HEK293 (cell line): Measurements from ENCODE around the gene MTX1.
A peak's percentile ranks its signal among the peaks of the same experiment; 100 is the strongest.

ENCODE experiments used
- GLI4 ChIP-seq: fragments of 450-650 bp; formaldehyde crosslinking; IDR thresholded peaks from 2 replicates; pipeline ENCODE4 v1.5.1; 2016; ENCODE audit warnings: missing biosample characterization, missing genetic modification characterization
- IKZF3 ChIP-seq: fragments of 450-650 bp; IDR thresholded peaks from 2 replicates; pipeline ENCODE4 v1.5.0; 2018; ENCODE audit warnings: missing biosample characterization, mild to moderate bottlenecking, missing genetic modification characterization, moderate library complexity
- KLF1 ChIP-seq: fragments of 450-650 bp; formaldehyde crosslinking; IDR thresholded peaks from 2 replicates; pipeline ENCODE4 v1.5.1; 2016; ENCODE audit warnings: missing biosample characterization, missing genetic modification characterization
- ZFP69B ChIP-seq: fragments of 450-650 bp; formaldehyde crosslinking; IDR thresholded peaks from 2 replicates; pipeline ENCODE4 v1.5.1; 2016; ENCODE audit warnings: missing biosample characterization, missing genetic modification characterization
- ZNF10 ChIP-seq: fragments of 450-650 bp; formaldehyde crosslinking; IDR thresholded peaks from 2 replicates; pipeline ENCODE4 v1.5.1; 2017; ENCODE audit warnings: missing biosample characterization, missing genetic modification characterization
- ZNF121 ChIP-seq: fragments of 450-650 bp; formaldehyde crosslinking; IDR thresholded peaks from 2 replicates; pipeline ENCODE4 v1.5.1; 2016; ENCODE audit warnings: missing biosample characterization, missing genetic modification characterization
- ZNF155 ChIP-seq: fragments of 450-650 bp; formaldehyde crosslinking; IDR thresholded peaks from 2 replicates; pipeline ENCODE4 v1.5.1; 2016; ENCODE audit warnings: missing biosample characterization, missing genetic modification characterization
- ZNF157 ChIP-seq: fragments of 450-650 bp; formaldehyde crosslinking; IDR thresholded peaks from 2 replicates; pipeline ENCODE4 v1.5.1; 2016; ENCODE audit warnings: missing biosample characterization, missing genetic modification characterization
- ZNF175 ChIP-seq: fragments of 450-650 bp; formaldehyde crosslinking; IDR thresholded peaks from 2 replicates; pipeline ENCODE4 v1.5.1; 2016; ENCODE audit warnings: missing biosample characterization, missing genetic modification characterization
- ZNF248 ChIP-seq: fragments of 450-650 bp; formaldehyde crosslinking; IDR thresholded peaks from 2 replicates; pipeline ENCODE4 v1.5.1; 2017; ENCODE audit warnings: missing biosample characterization, missing genetic modification characterization
- ZNF302 ChIP-seq: fragments of 450-650 bp; formaldehyde crosslinking; IDR thresholded peaks from 2 replicates; pipeline ENCODE4 v1.5.1; 2016; ENCODE audit warnings: missing biosample characterization, missing genetic modification characterization, low read depth
- ZNF624 ChIP-seq: fragments of 450-650 bp; formaldehyde crosslinking; IDR thresholded peaks from 2 replicates; pipeline ENCODE4 v1.5.1; 2017; ENCODE audit warnings: missing biosample characterization, missing genetic modification characterization
- ZNF747 ChIP-seq: fragments of 450-650 bp; formaldehyde crosslinking; IDR thresholded peaks from 2 replicates; pipeline ENCODE4 v1.5.1; 2016; ENCODE audit warnings: missing biosample characterization, missing genetic modification characterization
- TF ChIP-seq, protein P1 (sequence below): fragments of 450-650 bp; formaldehyde crosslinking; IDR thresholded peaks from 2 replicates; pipeline ENCODE4 v1.5.1; 2016; ENCODE audit warnings: missing biosample characterization, missing genetic modification characterization
- TF ChIP-seq, protein P2 (sequence below): fragments of 450-650 bp; formaldehyde crosslinking; IDR thresholded peaks from 2 replicates; pipeline ENCODE4 v1.5.1; 2017; ENCODE audit warnings: missing biosample characterization, missing genetic modification characterization
- TF ChIP-seq, protein P3 (sequence below): fragments of 450-650 bp; formaldehyde crosslinking; conservative IDR thresholded peaks from 2 replicates; pipeline ENCODE4 v1.5.1; 2016; ENCODE audit warnings: low read depth, missing biosample characterization, missing genetic modification characterization
- TF ChIP-seq, protein P4 (sequence below): fragments of 450-650 bp; formaldehyde crosslinking; IDR thresholded peaks from 2 replicates; pipeline ENCODE4 v1.5.1; 2016; ENCODE audit warnings: missing biosample characterization, missing genetic modification characterization
- TF ChIP-seq, protein P5 (sequence below): fragments of 450-650 bp; IDR thresholded peaks from 2 replicates; pipeline ENCODE4 v1.5.1; 2018; ENCODE audit warnings: missing biosample characterization, mild to moderate bottlenecking, missing genetic modification characterization
- TF ChIP-seq, protein P6 (sequence below): fragments of 450-650 bp; formaldehyde crosslinking; IDR thresholded peaks from 2 replicates; pipeline ENCODE4 v1.5.1; 2016; ENCODE audit warnings: missing biosample characterization, missing genetic modification characterization
- TF ChIP-seq, protein P7 (sequence below): fragments of 450-650 bp; formaldehyde crosslinking; conservative IDR thresholded peaks from 2 replicates; pipeline ENCODE4 v1.5.1; 2016; ENCODE audit warnings: low read depth, missing biosample characterization, missing genetic modification characterization

The MTX1 gene

DNA sequence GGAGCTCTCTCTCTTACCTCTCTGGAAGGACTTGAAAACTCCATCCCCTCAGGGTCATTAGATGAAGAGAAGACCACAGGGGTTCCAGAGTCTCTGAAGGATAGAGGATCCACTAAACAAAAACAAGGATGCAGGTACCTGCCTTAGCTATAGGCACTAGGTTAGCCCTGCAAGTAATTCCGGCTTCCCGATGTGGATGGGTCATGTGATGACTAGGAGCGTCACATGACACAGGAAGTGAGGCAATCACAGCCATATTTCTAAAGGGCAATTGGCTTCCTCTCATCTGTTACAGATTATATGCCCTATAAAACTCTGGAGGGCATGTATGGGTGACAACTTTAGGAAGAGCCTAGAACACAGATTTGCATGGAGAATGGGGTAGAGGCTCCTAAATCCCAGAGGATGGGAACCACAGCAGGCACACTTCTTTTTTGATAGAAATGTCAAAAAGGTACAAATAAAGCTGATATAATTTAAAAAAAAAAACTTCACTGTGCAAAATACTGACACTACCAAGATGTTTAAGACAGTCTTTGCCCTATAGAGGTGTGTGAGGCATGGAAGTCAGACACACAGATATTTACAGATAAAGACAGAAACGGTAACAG is 32.7 kb downstream of the MTX1 start (continued):
- TF ChIP-seq, protein P1, sequence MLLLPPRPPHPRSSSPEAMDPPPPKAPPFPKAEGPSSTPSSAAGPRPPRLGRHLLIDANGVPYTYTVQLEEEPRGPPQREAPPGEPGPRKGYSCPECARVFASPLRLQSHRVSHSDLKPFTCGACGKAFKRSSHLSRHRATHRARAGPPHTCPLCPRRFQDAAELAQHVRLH (tag by site-specific recombination): peak; percentile 70; the same call in 1 of the 2 replicates
- TF ChIP-seq IKZF3 (peak; percentile 79), ZNF175 (tag by site-specific recombination) (no peak), GLI4 (tag by site-specific recombination) (no peak), KLF1 (no peak), ZNF747 (tag by site-specific recombination) (no peak), ZNF121 (tag by site-specific recombination) (no peak), ZNF248 (tag by site-specific recombination) (no peak), ZNF157 (tag by site-specific recombination) (no peak), ZFP69B (no peak), ZNF302 (tag by site-specific recombination) (no peak), ZNF624 (tag by site-specific recombination) (no peak), ZNF155 (tag by site-specific recombination) (no peak), ZNF10 (no peak)
- TF ChIP-seq, protein P2, sequence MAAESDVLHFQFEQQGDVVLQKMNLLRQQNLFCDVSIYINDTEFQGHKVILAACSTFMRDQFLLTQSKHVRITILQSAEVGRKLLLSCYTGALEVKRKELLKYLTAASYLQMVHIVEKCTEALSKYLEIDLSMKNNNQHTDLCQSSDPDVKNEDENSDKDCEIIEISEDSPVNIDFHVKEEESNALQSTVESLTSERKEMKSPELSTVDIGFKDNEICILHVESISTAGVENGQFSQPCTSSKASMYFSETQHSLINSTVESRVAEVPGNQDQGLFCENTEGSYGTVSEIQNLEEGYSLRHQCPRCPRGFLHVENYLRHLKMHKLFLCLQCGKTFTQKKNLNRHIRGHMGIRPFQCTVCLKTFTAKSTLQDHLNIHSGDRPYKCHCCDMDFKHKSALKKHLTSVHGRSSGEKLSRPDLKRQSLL (tag by site-specific recombination): peak; percentile 17; the same call in 1 of the 2 replicates
- TF ChIP-seq, protein P3, sequence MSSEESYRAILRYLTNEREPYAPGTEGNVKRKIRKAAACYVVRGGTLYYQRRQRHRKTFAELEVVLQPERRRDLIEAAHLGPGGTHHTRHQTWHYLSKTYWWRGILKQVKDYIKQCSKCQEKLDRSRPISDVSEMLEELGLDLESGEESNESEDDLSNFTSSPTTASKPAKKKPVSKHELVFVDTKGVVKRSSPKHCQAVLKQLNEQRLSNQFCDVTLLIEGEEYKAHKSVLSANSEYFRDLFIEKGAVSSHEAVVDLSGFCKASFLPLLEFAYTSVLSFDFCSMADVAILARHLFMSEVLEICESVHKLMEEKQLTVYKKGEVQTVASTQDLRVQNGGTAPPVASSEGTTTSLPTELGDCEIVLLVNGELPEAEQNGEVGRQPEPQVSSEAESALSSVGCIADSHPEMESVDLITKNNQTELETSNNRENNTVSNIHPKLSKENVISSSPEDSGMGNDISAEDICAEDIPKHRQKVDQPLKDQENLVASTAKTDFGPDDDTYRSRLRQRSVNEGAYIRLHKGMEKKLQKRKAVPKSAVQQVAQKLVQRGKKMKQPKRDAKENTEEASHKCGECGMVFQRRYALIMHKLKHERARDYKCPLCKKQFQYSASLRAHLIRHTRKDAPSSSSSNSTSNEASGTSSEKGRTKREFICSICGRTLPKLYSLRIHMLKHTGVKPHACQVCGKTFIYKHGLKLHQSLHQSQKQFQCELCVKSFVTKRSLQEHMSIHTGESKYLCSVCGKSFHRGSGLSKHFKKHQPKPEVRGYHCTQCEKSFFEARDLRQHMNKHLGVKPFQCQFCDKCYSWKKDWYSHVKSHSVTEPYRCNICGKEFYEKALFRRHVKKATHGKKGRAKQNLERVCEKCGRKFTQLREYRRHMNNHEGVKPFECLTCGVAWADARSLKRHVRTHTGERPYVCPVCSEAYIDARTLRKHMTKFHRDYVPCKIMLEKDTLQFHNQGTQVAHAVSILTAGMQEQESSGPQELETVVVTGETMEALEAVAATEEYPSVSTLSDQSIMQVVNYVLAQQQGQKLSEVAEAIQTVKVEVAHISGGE (tag by site-specific recombination): no peak
- TF ChIP-seq, protein P4, sequence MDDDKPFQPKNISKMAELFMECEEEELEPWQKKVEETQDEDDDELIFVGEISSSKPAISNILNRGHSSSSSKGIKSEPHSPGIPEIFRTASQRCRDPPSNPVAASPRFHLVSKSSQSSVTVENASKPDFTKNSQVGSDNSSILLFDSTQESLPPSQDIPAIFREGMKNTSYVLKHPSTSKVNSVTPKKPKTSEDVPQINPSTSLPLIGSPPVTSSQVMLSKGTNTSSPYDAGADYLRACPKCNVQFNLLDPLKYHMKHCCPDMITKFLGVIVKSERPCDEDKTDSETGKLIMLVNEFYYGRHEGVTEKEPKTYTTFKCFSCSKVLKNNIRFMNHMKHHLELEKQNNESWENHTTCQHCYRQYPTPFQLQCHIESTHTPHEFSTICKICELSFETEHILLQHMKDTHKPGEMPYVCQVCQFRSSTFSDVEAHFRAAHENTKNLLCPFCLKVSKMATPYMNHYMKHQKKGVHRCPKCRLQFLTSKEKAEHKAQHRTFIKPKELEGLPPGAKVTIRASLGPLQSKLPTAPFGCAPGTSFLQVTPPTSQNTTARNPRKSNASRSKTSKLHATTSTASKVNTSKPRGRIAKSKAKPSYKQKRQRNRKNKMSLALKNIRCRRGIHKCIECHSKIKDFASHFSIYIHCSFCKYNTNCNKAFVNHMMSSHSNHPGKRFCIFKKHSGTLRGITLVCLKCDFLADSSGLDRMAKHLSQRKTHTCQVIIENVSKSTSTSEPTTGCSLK (tag by site-specific recombination): no peak
- TF ChIP-seq, protein P5, sequence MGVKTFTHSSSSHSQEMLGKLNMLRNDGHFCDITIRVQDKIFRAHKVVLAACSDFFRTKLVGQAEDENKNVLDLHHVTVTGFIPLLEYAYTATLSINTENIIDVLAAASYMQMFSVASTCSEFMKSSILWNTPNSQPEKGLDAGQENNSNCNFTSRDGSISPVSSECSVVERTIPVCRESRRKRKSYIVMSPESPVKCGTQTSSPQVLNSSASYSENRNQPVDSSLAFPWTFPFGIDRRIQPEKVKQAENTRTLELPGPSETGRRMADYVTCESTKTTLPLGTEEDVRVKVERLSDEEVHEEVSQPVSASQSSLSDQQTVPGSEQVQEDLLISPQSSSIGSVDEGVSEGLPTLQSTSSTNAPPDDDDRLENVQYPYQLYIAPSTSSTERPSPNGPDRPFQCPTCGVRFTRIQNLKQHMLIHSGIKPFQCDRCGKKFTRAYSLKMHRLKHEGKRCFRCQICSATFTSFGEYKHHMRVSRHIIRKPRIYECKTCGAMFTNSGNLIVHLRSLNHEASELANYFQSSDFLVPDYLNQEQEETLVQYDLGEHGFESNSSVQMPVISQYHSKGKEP (tag by site-specific recombination): no peak
- TF ChIP-seq, protein P6, sequence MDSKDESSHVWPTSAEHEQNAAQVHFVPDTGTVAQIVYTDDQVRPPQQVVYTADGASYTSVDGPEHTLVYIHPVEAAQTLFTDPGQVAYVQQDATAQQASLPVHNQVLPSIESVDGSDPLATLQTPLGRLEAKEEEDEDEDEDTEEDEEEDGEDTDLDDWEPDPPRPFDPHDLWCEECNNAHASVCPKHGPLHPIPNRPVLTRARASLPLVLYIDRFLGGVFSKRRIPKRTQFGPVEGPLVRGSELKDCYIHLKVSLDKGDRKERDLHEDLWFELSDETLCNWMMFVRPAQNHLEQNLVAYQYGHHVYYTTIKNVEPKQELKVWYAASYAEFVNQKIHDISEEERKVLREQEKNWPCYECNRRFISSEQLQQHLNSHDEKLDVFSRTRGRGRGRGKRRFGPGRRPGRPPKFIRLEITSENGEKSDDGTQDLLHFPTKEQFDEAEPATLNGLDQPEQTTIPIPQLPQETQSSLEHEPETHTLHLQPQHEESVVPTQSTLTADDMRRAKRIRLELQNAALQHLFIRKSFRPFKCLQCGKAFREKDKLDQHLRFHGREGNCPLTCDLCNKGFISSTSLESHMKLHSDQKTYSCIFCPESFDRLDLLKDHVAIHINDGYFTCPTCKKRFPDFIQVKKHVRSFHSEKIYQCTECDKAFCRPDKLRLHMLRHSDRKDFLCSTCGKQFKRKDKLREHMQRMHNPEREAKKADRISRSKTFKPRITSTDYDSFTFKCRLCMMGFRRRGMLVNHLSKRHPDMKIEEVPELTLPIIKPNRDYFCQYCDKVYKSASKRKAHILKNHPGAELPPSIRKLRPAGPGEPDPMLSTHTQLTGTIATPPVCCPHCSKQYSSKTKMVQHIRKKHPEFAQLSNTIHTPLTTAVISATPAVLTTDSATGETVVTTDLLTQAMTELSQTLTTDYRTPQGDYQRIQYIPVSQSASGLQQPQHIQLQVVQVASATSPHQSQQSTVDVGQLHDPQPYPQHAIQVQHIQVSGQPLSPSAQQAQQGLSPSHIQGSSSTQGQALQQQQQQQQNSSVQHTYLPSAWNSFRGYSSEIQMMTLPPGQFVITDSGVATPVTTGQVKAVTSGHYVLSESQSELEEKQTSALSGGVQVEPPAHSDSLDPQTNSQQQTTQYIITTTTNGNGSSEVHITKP (tag by site-specific recombination): no peak
- TF ChIP-seq, protein P7, sequence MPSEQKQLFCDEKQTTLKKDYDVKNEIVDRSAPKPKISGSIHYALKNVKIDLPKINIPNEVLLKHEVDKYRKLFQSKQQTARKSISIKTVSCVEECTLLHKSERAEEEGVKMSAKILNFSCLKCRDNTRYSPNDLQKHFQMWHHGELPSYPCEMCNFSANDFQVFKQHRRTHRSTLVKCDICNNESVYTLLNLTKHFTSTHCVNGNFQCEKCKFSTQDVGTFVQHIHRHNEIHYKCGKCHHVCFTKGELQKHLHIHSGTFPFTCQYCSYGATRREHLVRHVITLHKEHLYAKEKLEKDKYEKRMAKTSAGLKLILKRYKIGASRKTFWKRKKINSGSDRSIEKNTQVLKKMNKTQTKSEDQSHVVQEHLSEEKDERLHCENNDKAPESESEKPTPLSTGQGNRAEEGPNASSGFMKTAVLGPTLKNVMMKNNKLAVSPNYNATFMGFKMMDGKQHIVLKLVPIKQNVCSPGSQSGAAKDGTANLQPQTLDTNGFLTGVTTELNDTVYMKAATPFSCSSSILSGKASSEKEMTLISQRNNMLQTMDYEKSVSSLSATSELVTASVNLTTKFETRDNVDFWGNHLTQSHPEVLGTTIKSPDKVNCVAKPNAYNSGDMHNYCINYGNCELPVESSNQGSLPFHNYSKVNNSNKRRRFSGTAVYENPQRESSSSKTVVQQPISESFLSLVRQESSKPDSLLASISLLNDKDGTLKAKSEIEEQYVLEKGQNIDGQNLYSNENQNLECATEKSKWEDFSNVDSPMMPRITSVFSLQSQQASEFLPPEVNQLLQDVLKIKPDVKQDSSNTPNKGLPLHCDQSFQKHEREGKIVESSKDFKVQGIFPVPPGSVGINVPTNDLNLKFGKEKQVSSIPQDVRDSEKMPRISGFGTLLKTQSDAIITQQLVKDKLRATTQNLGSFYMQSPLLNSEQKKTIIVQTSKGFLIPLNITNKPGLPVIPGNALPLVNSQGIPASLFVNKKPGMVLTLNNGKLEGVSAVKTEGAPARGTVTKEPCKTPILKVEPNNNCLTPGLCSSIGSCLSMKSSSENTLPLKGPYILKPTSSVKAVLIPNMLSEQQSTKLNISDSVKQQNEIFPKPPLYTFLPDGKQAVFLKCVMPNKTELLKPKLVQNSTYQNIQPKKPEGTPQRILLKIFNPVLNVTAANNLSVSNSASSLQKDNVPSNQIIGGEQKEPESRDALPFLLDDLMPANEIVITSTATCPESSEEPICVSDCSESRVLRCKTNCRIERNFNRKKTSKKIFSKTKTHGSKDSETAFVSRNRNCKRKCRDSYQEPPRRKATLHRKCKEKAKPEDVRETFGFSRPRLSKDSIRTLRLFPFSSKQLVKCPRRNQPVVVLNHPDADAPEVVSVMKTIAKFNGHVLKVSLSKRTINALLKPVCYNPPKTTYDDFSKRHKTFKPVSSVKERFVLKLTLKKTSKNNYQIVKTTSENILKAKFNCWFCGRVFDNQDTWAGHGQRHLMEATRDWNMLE: 0 out of 2 replicates have a peak, but pooled peaks have one; percentile 47
